ENCODE measurements around the gene HLA-F.

Gene HLA-F

DNA sequence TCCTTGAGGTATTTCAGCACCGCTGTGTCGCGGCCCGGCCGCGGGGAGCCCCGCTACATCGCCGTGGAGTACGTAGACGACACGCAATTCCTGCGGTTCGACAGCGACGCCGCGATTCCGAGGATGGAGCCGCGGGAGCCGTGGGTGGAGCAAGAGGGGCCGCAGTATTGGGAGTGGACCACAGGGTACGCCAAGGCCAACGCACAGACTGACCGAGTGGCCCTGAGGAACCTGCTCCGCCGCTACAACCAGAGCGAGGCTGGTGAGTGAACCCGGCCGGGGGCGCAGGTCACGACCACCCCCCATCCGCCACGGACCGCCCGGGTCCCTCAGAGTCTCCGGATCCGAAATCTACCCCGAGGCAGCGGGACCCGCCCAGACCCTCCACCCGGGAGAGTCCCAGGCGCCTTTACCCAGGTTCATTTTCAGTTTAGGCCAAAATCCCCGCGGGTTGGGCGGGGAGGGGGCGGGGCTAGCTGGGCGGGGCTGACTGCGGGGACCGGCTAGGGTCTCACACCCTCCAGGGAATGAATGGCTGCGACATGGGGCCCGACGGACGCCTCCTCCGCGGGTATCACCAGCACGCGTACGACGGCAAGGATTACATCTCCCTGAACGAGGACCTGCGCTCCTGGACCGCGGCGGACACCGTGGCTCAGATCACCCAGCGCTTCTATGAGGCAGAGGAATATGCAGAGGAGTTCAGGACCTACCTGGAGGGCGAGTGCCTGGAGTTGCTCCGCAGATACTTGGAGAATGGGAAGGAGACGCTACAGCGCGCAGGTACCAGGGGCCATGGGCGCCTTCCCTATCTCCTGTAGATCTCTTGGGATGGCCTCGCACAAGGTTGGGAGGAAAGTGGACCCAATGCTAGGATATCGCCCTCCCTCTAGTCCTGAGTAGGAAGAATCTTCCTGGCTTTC lies 693 bp downstream of the HLA-F start:
- peak; percentile 55 to 72 for DNase-seq (ENCODE audit: low read depth in 1 of 2, low spot score in 1 of 2)

DNA sequence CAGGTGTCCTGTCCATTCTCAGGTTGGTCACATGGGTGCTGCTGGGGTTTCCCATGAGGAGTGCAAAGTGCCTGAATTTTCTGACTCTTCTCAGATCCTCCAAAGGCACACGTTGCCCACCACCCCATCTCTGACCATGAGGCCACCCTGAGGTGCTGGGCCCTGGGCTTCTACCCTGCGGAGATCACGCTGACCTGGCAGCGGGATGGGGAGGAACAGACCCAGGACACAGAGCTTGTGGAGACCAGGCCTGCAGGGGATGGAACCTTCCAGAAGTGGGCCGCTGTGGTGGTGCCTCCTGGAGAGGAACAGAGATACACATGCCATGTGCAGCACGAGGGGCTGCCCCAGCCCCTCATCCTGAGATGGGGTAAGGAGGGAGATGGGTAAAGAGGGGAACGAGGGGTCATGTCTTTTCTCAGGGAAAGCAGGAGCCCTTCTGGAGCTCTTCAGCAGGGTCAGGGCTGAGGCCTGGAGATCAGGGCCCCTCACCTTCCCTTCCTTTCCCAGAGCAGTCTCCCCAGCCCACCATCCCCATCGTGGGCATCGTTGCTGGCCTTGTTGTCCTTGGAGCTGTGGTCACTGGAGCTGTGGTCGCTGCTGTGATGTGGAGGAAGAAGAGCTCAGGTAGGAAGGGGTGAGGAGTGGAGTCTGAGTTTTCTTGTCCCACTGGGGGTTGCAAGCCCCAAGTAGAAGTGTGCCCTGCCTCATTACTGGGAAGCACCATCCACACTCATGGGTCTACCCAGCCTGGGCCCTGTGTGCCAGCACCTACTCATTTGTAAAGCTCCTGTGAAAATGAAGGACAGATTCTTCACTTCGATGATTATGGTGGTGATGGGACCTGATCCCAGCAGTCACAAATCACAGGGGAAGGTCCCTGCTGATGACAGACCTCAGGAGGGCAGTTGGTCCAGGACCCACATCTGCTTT lies 2.0 kb downstream of the HLA-F start:
- no peak for DNase-seq (ENCODE audit: low read depth in 1 of 2, low spot score in 1 of 2)

DNA sequence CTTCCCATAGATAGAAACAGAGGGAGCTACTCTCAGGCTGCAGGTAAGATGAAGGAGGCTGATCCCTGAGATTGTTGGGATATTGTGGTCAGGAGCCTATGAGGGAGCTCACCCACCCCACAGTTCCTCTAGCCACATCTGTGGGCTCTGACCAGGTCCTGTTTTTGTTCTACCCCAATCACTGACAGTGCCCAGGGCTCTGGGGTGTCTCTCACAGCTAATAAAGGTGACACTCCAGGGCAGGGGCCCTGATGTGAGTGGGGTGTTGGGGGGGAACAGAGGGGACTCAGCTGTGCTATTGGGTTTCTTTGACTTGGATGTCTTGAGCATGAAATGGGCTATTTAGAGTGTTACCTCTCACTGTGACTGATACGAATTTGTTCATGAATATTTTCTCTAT lies 2.8 kb downstream of the HLA-F start:
- DNase-seq (ENCODE audit: low read depth in 1 of 2, low spot score in 1 of 2): no peak

DNA sequence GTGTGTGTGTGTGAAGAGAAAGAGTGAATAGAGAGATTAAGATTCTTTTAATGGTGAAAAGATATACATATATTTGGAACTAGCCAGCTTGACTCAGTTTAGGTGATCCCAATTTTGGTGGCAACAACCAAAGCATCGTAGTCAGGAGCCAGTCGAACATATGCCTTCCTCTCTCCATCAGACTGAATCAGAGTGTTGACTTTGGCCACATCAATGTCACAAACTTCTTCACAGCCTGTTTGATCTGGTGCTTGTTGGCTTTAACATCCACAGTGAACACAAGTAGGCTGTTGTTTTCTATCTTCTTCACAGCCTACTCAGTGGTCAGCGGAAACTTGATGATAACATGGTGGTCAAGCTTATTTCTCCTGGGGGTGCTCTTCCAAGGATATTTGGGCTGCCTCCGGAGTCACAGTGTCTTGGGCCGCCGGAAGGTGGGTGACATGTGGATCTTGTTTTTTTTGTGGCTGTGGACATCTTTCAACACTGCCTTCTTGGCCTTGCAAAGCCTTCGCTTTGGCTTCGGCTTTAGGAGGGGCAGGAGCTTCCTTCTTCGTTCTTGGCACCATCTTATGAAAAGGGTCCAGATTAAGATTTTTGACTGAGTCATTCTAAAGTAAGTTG lies 3.4 kb downstream of the HLA-F start:
- no peak for DNase-seq (ENCODE audit: low read depth in 1 of 2, low spot score in 1 of 2)

DNA sequence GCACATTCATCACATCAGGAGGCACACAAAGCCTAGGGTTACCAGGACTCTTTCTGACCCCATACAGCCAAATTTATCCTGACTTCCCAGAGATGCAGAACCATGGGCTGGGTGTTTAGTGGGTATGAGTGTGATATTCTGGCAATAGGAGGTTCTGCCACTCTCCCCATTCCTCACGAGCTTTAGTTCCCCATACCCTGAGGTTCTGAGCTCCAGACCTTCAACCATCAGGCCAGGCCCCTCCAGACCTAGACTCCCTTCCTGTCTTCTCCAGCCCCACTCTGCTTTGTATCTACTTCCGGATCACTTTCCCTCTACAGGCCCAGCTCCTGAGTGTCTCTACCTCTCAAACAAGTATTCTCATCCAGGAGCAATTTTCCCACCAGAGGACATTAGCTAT lies 4.4 kb downstream of the HLA-F start:
- DNase-seq (ENCODE audit: low read depth in 1 of 2, low spot score in 1 of 2): no peak

DNA sequence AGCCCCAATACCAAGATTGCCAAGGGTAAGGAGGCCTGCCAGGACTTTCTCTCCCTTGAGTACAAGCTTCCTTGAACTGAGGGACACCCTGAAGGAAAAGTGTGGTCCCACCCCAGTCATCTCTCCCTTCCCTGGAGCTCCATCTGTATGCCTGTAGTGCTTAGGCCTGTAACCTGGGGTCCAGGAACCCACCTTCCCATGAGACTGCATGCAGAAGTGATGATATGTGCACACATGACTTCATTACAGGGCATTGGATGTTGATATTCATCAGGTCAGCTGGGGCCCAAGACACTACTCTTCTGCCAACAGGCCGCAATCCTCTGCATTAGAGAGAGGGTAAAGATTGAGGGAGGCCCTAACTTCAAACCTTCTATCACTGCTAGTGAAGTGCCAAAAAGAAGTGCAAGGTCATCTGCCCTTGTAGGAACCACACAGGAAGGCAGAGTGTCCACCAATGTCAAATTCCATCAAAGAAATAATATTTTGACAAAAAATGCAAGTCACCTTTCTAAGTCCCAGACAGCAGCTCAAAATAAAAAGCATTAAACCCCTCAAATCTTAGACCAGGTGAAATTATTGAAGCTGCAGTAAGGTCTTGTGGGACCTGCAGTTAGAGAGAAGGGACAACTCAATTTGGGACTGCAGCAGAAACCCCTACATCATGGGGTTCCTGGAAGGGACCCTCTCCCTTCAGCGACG lies 5.1 kb downstream of the HLA-F start:
- DNase-seq (ENCODE audit: low read depth in 1 of 2, low spot score in 1 of 2): no peak

DNA sequence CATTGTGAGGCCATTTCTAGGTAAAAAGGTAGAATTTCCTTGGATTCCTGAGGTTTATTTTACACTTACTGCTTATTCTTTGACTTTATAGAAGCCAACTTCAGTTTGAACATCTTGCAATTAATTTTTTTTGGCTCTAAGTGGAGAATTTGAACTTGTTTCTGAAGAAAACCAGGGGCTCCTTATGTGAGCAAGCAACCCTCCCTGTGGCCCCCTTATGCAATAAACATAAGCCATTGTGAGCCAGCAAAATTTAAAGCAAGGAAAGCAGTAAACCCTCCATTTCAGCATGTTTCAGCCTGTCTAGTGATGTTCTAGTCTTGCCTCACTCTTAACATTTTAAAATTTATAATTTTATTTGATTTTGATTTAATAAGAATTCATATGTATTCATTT lies 5.6 kb downstream of the HLA-F start:
- DNase-seq (ENCODE audit: low read depth in 1 of 2, low spot score in 1 of 2): no peak

DNA sequence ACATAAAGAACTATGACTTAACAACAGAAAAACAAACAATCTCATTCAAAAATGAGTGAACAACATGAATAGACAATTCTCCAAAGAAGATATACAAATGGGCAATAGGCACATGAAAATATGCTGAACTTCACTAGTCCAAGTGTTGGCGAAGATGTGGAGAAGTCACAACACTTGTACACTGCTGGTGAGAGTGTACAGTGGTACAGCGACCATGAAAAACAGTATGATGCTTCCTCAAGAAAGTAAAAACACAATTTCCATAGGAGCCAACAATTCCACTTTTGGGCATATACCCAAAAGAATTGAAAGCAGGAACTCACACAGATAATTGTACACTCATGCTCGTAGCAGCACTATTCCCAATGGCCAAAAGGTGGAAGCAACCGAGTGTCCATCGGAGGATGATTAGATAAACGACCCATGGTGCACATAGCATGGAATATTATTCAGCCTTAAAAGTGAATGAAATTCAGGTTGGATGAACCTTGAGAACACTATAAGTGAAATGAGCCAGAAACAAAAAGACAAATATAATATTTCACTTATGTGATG lies 6.6 kb downstream of the HLA-F start:
- no peak for DNase-seq (ENCODE audit: low read depth in 1 of 2, low spot score in 1 of 2)

DNA sequence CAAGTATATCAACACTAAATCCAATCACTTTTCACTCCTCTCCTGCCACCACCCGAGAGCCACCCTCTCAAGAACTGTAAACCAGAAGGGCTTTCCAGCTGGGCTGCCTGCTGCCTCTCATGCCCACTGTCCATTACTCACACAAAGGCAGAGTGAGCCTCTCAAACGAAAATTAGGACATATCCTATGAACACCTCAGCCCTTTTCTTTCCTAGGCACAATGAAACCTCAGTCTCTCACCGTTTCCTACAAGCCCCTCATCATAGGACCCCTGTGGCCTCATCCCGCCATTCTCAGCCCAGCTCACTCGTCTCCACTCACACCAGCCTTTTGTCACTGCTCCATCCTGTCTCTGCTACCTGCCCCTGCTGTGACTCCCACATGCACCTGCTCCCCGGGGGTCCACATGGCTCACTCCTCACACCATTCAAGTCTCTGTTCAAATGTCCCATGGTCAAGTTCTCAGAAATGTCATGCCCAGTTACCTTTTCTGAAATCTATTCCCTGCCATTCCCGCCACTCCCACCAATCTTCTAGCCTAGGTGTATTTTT lies 7.4 kb downstream of the HLA-F start:
- DNase-seq (ENCODE audit: low read depth in 1 of 2, low spot score in 1 of 2): no peak

DNA sequence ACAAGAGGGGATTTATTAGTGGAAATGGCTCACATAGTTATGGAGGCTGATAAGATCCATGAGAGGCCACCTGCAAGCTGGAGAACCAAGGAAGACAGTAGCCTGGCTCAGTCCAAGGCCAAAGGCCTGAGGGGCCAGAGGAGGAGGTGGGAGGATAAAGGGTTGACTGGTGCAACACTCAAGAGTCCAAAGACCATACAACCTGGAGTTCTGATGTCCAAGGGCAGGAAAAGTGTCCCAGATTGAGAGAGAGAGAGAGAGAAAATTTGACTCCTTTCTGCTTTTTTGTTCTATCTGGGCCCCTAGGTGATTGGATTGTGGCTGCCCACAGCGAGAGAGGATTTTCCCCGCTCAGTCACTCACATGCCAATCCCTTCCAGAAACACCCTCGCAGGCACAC lies 8.0 kb downstream of the HLA-F start:
- DNase-seq (ENCODE audit: low read depth in 1 of 2, low spot score in 1 of 2): no peak

DNA sequence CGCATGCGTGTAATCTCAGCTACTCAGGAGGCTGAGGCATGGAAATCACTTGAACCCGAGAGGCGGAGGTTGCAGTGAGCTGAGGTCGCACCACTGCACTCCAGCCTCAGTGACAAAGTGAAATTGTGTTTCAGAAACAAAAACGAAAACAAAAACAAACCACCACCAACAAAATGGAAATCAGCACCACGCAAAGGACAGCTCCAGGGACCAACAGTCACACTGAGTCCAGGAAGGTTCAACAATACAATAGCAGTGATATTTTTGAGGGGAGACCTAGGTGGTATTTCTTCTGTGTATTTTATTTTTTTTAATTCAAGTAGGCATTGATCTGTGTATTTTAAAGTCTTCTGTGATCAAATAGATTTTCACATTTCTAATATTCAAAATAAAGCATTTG lies 9.8 kb downstream of the HLA-F start:
- DNase-seq (ENCODE audit: low read depth in 1 of 2, low spot score in 1 of 2): no peak

DNA sequence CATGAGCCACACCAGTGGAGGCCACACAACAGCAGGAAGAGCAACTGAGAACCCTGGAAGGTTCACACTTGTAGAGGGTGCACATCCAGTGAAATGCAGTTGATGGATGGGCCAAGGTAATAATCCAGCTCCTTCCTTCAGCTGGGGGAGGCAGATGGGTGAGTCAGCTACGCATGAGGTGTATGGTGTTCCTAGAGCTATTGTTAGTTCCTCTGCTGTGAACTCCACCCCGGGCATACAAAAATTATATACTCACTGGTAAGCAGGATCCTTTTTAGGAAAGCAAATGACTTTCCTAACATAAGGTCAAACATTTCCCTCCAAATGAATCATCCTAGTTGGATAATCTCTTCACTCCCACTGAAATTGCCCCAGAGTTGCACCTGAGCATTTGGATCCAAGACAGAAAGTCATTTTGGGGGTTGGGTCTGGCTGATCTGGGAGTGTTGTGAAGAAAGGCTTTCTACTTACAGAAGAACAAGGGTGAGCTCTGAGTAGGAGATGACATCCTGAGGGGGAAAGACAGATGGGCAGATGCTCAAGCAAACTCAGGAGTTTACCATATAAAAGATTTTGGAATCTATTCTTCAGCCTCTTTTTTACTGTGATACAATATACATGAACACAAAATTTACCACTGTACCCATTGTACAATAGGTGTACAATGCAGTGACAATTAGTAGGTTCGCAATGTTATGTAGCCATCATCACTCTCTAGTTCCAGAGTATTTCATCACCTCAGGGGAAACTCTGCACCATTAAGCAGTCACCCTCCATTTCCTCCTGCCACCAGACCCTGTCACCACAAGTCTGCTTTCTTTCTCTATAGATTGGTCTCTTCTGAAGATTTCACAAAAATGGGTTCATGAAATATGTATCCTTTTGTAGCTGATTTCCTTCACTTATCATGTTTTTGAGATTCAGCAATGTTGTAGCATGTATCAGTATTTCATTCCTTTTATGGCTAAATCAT lies 11.1 kb downstream of the HLA-F start:
- no peak for DNase-seq (ENCODE audit: low read depth in 1 of 2, low spot score in 1 of 2)

DNA sequence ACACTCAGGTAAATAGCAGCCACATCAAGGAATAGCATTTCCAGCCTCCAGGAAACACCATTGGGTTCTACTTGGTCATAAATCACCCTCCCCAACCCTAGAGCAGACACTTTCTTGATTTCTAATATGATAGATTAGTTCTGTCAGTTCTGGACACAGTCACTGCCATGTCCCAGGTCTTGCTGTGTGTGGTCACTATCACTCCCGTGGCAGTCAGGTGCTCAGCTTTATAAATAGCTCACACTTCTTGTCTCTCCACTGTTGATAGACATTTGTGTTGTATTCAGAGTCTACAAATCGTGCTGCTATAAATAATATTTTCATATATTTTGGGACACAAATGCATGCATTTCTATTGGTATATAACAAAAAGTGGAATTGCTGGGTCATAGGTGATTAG lies 13.3 kb downstream of the HLA-F start:
- no peak for DNase-seq (ENCODE audit: low read depth in 1 of 2, low spot score in 1 of 2)

DNA sequence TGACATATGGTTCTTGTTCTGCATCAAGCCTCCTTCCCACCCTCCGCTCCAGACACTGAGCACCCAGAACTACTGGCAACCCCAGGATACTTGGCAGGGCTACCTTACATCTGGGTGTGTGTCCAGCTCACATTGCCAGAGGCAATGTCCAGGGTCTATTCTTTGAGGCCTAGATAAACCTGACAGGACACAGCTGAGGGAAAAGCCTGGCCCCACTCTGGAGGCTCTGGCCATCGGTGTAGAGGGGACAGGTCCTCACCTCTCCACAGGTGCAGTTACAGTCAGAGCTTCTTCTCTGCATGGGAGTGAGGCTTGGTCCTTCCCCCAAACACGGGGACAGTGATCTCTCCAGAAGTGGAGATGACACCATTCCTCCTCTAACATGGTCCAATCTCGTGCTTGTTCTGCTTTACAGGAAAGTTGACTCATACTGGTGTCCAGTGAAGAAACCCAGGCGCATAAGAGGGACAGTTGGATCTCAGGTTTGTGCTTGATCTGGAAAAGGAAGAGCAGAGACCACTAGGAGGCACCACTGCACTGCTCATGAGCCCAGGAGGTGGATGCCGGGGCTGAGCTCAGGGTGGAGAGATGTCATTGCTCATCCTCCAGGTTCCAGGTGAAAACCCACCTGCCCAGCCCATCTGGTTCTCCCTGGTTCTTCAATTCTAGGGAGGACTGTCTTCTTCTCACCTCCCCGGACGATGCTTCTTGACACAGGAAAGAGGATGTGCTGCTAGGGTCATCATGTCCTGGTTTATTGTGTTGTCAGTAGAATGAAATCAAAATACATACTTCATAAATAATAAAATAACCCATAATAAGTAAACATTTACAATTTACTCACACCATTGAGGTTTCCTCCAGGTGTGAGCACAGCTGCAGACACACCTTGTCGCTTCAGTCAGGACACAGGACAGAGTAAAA lies 14.7 kb downstream of the HLA-F start:
- DNase-seq (ENCODE audit: low read depth in 1 of 2, low spot score in 1 of 2): peak; percentile 38 to 56

DNA sequence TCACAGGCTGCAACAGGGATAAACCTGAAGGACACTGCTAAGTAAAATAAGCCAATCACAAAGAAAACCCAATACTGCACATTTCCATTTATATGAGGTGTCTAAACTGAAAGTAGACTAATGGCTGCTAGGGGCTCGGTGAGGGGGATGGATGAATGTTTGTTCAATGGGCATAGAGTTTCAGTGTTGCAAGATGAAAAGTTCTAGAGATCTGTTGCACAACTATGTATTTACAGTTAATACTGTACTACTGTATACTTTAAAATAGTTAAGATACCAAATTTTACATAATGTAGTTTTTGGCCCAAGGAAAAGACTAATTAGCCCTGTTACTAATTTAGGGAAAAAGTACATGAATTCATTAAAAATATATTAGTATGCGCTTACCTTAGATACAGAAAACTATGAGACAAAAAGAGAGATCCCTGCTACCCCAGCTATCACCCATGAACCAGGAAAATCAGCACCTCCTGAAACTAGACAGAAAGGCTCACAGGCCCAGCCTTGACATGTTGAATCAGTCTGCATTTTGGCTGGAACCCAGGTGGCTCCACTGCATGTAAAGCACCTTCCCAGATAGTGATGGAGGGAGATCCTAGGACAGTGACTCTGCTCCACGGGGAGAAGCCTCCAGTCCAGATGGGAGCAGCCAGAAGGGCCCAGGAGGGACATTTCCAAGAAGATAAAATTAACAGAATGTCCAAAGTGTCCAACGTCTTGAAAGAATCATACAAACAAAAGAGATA lies 16.1 kb downstream of the HLA-F start:
- no peak for DNase-seq (ENCODE audit: low read depth in 1 of 2, low spot score in 1 of 2)

DNA sequence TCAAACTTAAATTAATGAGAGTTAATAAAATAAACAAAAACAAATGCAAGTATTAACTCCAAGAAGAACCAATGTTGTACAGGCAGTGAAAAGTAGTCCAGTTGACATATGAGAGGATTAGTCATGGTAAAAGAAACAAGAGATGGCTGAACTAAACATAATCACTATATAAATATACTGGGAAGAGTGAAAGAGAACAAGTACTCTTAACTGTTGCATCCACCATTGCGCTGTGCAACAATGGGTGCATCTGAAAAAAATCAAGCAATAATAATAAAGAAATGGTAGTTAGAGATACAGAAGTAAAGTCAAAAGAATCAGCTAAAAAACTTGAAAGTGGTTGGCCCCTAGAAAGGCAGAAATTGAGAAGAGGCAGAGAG lies 16.6 kb downstream of the HLA-F start:
- DNase-seq (ENCODE audit: low read depth in 1 of 2, low spot score in 1 of 2): no peak

DNA sequence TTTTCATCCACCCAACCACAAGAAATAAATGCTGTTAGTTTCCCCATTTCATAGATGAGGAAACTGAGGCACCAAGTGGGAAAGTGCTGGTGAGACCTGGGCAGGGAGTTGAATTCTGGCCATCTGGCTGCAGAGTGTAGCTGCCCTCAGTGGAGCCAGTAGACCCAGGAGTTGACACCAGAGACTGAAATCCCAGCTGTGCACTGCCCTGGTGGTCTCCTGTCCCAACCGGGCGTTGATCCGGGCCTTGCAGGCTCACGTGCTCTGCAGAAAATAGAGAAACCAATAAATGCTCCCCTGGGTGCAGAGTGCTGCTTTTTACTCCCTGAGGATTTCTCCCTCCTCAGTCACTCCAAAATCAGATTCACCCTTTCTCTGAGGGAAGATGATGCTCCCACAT lies 18.4 kb downstream of the HLA-F start:
- DNase-seq (ENCODE audit: low read depth in 1 of 2, low spot score in 1 of 2): no peak

DNA sequence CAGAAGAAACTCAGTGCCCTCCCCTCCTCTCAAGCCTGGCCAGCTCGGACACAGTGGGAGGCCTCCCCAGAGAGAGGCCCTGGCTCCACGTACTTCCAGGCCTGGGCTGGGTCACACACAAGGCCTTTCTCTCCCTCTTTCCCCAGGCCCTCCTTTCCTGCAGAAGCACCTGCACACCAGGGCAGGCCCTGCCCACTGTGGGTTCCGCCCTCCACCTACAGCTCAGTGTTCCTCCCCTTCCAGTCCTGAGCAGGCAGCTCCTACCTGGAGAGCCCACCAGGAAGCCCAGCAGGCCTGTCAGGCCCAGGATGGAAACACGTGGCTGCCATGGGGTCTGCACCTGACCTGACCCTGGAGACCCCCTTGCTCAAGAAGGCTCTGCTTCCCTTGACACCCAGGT lies 18.9 kb downstream of the HLA-F start:
- no peak for DNase-seq (ENCODE audit: low read depth in 1 of 2, low spot score in 1 of 2)
